Neural cell (in vitro differentiated cells): ENCODE results near the gene ZNF668.

ENCODE experiments used
- POLR2AphosphoS5 ChIP-seq: IDR thresholded peaks from 2 replicates; pipeline ENCODE4 v1.6.1; 2012
- TAF1 ChIP-seq: IDR thresholded peaks from 2 replicates; pipeline ENCODE4 v1.6.1; 2012; ENCODE audit warnings: low read depth
- TF ChIP-seq, protein P1 (sequence below): fragments of 450-650 bp; IDR thresholded peaks from 2 replicates; pipeline ENCODE4 v1.5.1; 2014; ENCODE audit warnings: antibody characterized with exemption, mild to moderate bottlenecking, moderate library complexity; ENCODE audit not compliant: poor library complexity, severe bottlenecking

DNA sequence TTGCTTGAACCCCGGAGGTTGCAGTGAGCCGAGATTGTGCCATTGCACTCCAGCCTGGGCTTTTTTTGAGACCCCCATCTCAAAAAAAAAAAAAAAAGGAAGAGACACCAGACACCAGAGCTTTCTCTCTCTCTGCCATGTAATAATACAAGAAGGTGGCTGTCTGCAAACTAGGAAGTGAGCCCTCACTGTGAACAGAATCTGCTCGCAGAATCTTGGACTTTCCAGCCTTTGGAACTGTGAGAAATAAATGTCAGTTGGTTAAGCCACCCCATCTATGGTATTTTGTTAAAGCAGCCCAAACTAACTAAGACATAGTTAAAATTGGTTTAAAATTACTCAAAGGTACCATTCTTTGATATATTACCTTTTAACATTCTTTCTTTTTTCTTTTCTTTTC is 53.5 kb downstream of the ZNF668 start:
- TF ChIP-seq, protein P1, sequence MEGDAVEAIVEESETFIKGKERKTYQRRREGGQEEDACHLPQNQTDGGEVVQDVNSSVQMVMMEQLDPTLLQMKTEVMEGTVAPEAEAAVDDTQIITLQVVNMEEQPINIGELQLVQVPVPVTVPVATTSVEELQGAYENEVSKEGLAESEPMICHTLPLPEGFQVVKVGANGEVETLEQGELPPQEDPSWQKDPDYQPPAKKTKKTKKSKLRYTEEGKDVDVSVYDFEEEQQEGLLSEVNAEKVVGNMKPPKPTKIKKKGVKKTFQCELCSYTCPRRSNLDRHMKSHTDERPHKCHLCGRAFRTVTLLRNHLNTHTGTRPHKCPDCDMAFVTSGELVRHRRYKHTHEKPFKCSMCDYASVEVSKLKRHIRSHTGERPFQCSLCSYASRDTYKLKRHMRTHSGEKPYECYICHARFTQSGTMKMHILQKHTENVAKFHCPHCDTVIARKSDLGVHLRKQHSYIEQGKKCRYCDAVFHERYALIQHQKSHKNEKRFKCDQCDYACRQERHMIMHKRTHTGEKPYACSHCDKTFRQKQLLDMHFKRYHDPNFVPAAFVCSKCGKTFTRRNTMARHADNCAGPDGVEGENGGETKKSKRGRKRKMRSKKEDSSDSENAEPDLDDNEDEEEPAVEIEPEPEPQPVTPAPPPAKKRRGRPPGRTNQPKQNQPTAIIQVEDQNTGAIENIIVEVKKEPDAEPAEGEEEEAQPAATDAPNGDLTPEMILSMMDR = no peak
- TF ChIP-seq POLR2AphosphoS5 (no peak), TAF1 (no peak)
